Prostate gland (tissue), 2 donors: ENCODE measurements around the gene OLA1.

ENCODE experiments used
- POLR2AphosphoS5 ChIP-seq: sonication (generic); formaldehyde crosslinking; IDR thresholded peaks from one replicate; pipeline ENCODE4 v1.6.1; 2017; ENCODE audit warnings: antibody characterized with exemption
- TF ChIP-seq, protein P1 (sequence below), 4 experiments: fragments of 200-600 bp in 2 of 4; fragments of 450-650 bp in 2 of 4; sonication (generic) in 2 of 4; IDR thresholded peaks; 1 replicate in 3 of 4; 2 replicates in 1 of 4; pipeline ENCODE4 v1.5.1; 2016 to 2019; ENCODE audit warnings: antibody characterized with exemption in 4 of 4, mild to moderate bottlenecking in 2 of 4, moderate library complexity in 2 of 4

DNA sequence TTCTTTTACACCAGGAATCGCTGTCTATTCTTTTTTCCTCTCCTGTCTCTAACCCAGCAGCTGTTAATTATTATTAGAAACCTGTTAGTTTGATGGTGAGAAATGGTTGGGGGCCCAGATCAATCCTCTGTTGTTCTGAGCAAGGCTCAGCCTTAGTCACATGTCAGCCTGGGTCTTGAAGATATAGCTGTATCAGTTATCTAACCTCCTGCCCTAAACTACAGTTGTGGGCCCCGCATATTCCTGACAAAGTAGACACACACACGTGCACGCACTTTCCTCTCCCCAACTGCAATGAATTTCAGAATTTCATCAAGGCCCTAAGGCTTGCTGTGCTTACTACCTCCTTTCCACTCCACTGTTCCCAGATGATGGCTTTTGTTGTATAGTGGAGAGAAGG is 54.6 kb downstream of the OLA1 start:
- TF ChIP-seq, protein P1, sequence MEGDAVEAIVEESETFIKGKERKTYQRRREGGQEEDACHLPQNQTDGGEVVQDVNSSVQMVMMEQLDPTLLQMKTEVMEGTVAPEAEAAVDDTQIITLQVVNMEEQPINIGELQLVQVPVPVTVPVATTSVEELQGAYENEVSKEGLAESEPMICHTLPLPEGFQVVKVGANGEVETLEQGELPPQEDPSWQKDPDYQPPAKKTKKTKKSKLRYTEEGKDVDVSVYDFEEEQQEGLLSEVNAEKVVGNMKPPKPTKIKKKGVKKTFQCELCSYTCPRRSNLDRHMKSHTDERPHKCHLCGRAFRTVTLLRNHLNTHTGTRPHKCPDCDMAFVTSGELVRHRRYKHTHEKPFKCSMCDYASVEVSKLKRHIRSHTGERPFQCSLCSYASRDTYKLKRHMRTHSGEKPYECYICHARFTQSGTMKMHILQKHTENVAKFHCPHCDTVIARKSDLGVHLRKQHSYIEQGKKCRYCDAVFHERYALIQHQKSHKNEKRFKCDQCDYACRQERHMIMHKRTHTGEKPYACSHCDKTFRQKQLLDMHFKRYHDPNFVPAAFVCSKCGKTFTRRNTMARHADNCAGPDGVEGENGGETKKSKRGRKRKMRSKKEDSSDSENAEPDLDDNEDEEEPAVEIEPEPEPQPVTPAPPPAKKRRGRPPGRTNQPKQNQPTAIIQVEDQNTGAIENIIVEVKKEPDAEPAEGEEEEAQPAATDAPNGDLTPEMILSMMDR (IDR thresholded peaks at IDR 0.05): no peak
- TF ChIP-seq POLR2AphosphoS5: no peak
